Anterior cingulate cortex (tissue), 58 donors: ENCODE results near the gene LMNA.
"Not testable (repeated sequence)": the region's sequence is repeated elsewhere in the genome, so short reads cannot be mapped to it uniquely, and the experiment has no call there.

Experiments used
- DNase-seq, 58 donors: peaks; one replicate each; lab custom pipeline; 2025; lab: John Stamatoyannopoulos, UW

Gene LMNA

DNA sequence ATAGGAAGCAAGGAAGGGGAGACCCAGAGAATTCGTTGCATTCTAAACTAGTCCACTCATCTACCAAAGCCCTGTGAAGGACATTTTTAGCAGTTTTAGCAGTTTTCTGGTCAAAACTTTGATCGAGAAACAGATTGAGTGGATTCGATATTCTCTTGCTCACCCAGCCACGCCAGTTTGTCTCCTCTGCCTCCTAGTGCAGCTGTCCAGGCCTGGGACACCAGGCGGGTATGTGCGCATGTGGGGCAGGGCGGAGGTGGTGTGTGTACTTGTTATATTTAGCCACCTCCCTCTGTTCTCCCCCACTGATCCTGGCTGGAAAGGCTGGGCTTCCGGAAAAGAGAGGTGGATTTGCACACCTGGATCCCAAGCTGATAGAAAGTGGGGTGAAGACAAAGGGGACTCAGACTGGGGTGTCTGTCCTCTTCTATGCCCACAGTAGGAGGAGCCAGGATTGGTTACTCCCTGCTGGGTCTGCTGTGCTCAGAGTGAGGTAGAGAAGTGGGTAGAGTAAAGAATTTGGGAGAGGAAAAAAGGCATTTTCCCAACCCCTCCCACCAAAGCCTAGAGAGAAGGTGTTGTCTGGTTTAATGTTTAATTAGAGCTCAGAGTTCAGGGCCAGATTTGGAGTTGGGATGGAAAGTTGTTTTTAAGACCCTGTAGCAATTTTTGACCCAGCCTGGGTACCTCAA lies 3.8 kb downstream of the LMNA start:
- DNase-seq: peak in 1 of 58 donors; percentile 21

DNA sequence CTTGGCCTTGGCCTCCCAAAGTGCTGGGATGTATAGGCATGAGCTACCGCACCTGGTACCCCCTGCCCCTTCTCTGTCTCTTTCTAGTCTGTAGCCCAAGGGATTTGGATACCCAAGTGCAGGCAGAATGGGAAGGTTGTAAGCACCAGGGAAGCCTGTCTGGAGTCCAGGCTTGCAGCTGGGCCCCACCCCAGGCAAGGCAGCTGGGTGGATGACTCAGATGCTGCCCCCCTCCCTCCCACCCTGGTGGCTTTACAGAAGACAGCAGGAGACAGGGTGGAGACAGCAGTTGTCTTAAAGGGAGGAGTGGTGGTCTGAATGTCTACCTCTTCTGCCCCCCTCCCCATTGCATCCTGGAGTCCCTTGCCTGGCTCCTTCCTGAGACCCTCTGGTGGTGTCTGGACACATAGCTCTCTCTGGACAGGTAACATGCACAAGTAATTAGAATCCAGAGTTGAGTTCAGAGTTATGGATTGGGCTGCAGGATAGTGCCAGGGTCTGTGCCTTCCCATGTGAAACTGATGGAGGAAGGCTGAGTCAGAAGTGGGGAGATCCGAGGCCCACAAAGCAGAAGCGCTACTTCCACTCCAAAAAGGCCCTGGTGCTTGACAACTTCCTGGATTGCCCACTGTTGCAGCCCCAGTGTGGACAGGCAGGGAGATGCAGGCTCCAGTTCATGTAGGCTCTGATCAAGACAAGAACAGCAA lies 5.1 kb downstream of the LMNA start:
- peak in 26 of 58 donors; percentile 9 to 69 (median 36) for DNase-seq

DNA sequence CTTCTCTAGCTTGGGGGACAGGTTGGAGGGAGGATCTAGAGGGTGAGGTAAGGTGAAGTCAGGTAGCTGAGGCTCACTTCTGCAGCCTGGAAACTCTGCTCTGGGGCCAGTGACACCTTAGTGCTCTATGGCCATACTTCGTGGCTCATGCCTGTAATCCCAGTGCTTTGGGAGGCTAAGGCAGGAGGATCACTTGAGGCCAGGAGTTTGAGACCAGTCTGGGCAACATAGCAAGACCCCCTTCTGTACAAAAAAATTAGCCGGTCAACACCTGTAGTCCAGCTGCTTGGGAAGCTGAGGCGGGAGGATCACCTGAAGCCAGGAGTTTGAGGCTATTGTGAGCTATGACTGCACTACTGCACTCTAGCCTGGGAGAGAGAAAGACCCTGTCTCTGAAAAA lies 5.8 kb downstream of the LMNA start:
- DNase-seq: no peak

DNA sequence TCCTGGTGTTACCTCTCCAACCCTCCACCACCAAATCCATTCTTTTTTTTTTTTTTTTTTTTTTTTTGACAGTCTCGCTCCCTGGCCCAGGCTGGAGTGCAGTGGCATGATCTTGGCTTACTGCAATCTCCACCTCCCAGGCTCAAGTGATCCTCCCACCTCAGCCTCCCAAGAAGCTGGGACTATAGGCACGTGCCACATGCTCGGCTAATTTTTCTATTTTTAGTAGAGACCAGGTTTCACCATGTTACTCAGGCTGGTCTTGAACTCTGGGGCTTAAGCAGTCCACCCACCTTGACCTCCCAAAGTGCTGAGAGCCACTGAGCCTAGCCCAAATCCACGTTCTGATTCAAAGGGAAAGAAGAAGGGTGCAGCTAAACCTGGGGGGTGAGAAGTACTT lies 6.5 kb downstream of the LMNA start:
- DNase-seq: not testable (repeated sequence)

DNA sequence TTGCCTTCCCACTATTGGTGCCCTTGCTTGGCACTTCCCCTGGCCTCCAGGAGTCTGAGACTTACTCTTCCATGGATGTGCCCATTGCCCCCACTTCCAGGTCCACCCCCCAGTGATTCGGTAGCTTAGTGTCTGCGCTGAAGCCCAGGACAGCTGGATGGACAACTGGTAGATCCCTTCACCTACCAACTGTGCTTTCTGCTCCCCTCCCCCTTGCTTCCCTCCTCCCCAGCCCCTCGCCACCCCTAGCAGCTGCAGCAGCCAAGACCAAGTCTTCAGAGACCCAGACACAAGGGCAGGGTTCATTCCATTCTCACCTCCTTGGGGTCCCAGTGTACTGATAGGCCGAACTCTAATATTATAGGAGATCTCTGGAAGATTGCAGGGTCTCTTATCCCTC lies 6.9 kb downstream of the LMNA start:
- no peak for DNase-seq

DNA sequence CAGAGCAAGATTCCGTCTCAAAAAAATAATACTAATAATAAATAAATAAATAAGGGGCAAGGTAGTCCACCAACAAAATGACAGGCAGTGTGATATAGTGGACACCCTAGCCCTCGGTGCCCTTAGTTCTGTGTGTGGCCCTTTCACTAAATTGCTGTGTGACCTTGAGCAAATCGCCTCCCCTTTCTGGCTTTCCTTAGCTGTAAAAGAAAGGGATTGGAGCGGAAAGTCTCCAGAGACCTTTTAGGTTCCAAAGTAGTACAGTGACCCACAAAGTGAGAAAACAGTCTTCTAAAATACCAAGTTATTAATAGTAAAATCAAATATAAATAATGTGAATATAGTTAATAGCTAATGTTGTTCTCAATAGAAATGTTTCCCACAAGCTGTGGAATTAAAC lies 7.6 kb downstream of the LMNA start:
- no peak for DNase-seq

DNA sequence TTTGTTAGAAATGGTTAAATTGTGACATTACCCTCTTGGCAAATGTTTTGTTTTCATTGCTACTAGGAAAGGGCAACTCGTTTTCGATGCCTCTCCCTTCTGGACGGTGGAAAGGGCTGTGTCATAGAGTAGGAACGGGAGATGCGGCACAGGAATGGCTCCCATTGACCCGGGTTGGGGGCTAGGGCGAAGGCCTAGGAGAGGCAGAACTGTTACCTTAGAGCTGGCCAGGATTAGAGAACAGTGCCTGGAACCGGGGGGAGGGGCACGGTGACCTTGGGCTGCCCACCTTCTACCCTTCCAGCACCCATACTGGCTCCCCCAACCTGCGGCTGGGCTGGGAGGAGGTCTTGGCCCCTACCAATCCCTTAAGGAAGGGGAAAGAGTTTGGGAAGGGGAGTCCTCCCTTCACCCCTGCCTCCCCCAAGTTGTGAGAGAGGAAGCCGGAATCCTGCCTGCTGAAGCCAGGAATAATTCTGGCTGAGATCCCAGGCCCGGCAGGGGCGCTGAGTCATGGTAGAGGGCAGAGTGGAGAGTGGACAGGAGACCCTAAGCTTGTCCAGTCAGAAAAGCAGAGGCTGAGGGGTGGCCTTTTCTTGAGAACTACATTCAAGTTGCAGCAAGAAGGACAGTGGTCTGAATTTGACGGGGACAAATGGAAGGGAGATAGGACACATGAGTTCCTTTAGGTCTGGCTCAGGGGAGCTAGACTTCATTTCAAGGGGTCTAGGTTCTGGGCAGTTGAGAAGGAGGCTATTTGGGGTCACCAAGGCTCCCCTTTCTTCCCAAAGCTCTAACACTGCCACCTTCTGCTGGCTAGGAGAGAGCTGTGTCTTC lies 8.2 kb downstream of the LMNA start:
- DNase-seq: peak in 38 of 58 donors; percentile 13 to 82 (median 42)

DNA sequence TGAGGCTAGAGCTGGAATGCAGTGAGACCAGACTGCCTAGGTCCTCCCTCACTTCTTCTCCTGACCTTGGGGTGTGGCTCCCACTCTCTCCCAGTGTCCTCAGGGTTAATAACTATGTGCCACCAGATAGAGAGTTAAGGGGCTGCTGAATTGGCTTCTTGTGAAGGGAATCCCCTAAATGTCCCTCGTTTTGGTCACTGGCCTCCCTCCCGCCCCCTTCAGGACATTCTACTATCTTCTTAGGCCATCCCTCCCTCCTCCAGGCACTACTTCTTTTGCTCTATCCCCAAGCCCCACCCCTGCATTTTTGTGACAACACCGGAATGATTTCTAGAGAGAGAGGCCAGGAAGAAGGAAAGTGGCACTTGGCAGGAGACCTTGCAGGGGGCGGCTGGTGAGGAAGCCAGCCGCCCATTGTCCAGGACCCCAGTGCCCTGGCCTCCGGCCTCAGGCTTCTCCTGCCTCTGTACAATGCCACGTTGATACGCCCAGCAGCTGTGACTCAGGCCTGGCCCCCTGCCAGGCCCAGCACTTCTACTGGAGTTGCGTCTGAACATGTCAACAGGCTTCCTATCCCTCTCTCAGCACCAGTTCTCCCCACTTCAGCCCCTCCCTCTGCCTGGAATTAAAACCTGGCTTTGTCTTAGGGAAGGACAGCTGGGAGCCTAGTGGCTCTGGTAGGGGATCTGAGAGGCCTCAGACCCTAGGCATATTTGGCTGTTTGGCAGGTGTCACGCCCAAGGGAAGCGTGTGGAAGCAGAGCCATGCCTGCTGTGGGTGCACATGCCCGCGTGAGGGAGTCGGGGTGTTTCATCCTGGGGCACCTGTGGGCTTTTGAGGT lies 9.1 kb downstream of the LMNA start:
- peak in 55 of 58 donors; percentile 30 to 97 (median 82) for DNase-seq

DNA sequence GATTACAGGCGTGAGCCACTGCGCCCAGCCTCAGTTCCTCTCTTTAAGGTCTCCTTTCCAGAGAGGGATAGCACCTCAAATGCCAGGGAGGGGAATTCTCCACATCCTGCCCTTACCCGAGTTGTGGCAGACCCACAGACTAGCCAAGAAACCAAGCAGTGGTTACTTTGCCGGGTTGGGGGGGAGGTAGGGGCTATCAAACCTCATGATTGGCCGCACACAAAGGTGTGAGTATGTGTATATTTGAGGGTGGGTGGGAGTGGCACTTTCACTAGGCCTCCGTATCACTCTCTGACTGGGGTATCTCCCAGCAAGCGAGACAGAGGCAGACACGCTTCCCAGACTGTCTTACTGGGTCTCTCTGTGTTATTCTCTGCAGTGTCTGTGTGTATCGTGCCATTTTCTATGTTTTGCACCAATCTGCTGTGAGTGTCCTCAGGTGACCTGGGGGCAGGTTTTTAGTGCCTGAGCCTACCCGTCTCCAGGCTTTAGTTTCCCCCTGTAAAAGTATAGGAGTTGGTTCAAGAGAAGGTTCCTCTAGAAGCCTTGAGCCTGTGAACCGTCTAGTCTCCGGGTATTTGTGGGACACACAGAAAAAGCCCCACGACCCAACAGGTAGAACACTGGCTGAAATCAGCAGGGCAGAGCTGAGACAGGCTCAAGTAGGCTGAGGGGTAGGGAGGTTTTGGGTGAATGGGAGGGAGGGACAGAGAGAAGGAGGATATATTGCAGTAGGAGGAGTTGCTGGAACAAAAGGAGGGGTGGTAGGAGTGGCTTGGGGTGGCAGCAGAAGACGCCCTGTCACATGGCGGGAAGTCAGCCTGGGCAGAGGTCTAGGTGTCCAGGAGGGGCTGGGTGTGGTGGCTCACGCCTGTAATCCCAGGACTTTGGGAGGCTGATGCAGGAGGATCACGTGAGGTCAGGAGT lies 10.3 kb downstream of the LMNA start:
- DNase-seq: peak in 1 of 58 donors; percentile 20

DNA sequence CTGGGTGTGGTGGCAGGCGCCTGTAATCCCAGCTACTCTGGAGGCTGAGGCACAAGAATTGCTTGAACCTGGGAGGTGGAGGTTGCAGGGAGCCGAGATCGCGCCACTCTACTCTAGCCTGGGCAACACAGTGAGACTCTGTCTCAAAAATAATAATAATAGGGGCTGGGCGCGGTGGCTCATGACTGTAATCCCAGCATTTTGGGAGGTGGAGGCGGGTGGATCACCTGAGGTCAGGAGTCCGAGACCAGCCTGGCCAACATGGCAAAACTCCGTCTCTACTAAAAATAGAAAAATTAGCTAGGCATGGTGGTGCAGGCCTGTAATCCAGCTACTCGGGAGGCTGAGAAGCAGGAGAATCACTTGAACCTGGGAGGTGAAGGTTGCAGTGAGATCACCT lies 11.0 kb downstream of the LMNA start:
- not testable (repeated sequence) for DNase-seq

DNA sequence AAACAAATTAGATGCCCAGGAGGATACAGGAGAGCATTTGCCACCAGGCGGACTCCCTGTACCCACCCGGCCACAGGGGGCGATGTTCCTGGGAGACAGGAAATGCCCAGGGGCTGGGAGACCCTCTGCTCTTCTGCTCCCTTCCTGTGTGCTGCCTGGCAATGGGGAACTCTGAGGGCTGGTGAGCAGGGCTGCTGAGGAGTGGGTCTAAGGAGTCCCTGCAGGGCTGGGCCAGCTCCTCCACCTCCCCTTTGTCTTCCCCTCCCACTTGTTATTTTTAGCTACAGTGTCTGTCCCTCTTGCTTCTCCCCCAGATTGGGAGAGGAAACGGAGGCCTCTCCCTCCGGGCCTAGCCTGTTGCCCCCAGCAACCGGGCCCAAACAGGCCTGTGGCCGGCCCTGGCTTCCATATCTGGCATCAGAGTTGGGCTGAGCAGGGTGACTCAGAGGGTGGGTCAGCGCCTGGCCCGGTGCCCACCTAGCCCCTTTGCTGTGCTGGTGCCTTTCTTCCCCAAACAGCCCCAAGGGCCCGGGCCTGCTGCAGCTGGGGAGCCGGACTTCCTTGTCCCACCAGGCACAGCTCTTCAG lies 11.6 kb downstream of the LMNA start:
- peak in 14 of 58 donors; percentile 14 to 85 (median 48) for DNase-seq

DNA sequence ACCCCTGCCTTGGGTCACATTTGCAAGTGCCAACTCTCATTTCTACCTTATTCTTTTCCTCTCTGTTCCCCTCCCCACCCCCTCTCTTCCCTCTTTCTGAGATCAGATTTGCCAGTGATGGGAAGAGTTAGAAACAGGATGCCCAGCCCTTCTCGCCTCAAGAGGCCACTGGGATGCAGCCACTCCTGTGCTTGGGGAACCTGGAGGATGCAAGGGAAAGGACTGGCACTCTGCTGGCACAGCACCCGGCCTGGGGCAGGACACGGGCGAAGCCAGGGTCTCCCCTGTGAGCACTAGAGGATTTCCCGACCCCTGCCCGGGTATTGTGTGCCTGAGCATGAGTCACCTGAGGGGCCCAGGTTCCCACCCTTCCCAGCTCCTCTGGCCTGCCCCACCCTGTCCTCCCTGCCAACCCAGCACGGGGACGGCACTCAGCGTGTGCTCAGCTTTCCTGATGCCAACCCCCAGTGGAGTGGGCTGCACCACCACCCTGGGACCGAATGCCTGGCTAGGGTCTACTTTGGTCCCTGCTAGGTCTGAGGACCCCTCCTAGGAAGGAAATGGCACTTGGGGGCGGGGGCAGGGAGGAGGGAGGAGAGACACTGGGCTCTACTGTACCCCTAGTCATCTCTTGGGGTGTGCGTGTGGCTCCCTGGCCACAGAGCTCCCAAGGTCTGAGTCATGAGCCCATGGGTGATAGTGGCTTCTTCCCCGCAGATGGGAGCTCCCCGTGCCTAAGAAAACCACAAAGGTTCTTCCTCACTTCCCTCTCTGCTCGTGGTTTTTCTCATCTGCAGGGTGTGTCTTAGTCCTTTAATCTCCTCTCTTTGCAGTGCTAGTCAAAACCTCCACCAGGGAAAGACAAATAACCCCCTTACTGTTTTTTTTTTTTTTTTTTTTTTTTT lies 12.4 kb downstream of the LMNA start:
- no peak for DNase-seq

DNA sequence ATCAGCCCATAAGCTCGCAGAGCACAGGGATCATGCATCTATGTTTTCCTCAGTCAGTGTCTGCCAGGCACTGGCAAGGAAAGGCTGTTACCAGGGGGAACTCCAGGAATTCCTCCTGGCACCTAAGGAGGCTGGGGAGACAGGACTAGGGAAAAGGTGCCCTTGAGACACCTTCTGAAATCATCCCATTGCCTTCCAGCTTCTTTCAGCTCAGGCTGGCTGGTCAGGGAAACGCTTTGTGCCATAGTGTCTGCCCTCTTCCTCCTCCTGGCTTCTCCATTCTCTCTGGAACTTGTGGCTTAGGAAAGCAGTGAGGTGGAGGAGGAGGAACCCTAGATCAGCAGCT lies 13.8 kb downstream of the LMNA start:
- no peak for DNase-seq

DNA sequence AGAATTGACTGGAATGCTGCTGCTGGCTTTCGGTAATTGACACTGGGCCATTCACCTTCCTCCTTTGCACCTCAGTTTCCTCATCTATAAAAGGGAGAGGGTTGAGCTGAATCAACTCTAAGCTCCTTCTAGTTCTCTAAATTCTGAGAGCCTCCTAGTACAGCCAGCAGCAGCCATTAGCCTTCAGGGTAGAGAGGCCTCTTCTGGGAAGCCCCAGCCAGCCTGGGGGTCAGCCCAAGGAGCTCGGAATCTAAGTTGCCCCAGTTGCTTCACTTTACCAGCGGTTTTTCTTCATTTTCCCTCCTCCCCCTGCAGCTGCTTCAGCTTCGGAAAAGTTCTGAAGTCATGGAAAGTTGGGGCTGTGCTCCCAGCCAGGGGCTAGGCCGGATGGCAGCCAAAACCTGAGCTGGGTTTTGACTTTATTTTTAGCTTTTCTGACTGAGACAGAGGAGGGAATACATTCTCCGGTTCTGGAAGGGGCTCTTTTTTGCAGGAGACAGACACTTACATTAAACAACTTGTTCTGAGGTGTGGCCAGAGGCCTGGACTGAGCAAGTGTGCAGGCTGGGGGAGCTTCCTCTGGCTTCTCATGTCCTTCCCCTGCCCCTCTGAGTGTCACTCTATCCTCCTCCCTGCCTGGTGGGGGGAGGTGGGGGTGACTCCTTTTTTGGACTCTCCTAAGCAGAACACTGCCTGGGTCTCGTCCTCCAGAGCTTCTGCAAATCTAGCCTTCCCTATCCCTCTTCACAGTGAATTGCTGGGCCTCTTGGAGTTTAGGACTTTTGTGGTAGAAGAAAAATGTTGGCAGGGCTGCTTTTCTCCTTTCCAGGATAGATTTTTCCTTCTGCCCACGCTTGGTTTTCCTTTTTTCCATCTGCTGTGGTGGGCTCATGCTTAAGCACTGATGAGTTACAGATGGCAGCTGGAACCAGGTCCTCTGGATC lies 14.4 kb downstream of the LMNA start:
- DNase-seq: peak in 1 of 58 donors; percentile 26

DNA sequence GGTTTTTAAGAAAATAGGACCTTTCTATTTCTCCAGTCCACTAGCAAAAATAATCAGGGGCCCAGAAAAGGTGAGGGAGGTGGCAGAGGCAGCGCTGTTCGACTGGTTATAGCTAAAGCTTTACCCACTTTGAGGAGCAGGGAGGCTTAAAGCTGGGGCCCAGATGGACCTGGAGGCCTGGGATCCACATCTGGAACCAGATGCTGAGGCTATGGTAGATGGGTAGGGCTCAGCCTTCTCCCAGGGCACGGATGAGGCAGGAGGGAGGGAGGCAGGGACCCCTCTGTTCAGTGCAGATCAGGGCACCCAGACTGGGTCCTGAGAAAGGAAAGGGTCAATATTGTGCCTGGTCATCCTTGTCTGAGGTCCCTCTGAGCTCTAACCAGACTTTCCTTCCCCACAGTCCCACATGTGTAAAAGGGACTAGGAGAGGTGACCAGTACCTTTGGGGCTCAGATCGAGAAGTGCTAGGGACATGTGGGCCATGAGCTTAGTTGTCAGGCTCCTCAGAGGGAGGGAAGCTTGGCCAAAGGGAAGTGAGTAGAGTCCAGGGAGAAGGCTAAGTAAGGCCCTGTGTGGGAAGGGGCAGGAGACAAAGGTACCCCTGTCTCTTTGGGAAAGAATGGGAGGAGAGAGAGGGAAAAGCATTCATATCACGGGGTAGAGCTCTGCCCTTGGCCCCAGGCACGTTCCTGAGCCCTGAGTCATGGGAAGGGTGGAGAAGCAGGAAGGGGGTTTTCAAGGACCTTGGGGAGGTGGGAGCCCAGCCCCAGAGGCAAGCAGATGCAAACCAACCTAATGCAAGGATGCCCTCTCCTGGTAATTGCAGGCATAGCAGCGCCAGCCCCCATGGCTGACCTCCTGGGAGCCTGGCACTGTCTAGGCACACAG lies 15.4 kb downstream of the LMNA start:
- peak in 49 of 58 donors; percentile 3 to 79 (median 52) for DNase-seq

DNA sequence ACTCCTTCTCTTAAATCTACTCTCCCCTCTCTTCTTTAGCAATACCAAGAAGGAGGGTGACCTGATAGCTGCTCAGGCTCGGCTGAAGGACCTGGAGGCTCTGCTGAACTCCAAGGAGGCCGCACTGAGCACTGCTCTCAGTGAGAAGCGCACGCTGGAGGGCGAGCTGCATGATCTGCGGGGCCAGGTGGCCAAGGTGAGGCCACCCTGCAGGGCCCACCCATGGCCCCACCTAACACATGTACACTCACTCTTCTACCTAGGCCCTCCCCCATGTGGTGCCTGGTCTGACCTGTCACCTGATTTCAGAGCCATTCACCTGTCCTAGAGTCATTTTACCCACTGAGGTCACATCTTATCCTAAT lies 16.0 kb downstream of the LMNA start:
- no peak for DNase-seq
